ENCODE measurements around the gene PRMT7.

The PRMT7 gene

GRCh38 chr16:68310774-68311511, at the start of gene PRMT7, which contains the start of gene SLC7A6OS:
Gene PRMT7, plus strand, starts transcription at chr16:68311019. Its CDS starts 4,961 bp downstream, at chr16:68315980.
Gene SLC7A6OS, minus strand, starts transcription at chr16:68310946. Its CDS starts 20 bp downstream, at chr16:68310926.
- peak within 1 kb of the TSS; percentile 61 to 98 (median 91) for H3K4me3 ChIP-seq
- peak within 1 kb of the TSS; percentile 62 to 94 (median 87) for H3K27ac ChIP-seq

DNA sequence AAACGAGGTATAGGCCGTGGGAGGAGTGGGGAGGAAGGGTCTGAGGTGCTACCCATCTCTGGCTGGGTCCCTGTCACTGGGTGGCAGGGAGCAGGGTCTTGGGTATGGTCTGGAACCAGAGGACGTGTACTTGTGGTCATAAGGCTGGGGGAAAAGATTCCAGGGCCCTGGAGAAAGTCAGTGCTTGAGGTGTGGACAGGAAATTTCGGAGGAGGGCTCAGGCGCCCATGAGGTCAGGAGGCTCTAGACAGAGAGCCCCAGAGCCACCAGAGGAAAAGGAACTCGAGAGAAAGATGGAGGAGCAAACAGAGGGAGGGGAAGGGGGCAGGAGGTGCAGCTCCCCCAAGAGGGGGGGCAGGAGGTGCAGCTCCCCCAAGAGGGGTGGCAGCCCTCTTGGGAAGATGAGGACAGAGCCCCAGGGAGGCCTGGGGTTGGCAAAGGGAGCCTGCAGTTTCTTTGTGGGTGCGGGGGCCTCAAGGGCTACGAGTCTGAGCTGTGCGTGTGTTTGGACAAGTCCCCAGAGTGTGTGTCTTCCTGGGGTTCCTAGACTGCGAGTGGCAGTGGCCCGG, 47.2 kb upstream of the PRMT7 start:
- Histone ChIP-seq H3K4me3 (peak overlapping the region; percentile 73 to 86 (median 80)), H3K27ac (peak overlapping the region; percentile 82 to 99 (median 94))

GRCh38 chr16:68264128-68265077, 46.4 kb upstream of the PRMT7 start, which contains the start of gene SLC7A6:
Gene SLC7A6, plus strand, starts transcription at chr16:68264526. Its CDS starts 10,201 bp downstream, at chr16:68274727.
- H3K27ac ChIP-seq, result peak within 1 kb of the TSS; percentile 82 to 99 (median 94)
- H3K4me3 ChIP-seq, result peak within 1 kb of the TSS; percentile 73 to 86 (median 80)

DNA sequence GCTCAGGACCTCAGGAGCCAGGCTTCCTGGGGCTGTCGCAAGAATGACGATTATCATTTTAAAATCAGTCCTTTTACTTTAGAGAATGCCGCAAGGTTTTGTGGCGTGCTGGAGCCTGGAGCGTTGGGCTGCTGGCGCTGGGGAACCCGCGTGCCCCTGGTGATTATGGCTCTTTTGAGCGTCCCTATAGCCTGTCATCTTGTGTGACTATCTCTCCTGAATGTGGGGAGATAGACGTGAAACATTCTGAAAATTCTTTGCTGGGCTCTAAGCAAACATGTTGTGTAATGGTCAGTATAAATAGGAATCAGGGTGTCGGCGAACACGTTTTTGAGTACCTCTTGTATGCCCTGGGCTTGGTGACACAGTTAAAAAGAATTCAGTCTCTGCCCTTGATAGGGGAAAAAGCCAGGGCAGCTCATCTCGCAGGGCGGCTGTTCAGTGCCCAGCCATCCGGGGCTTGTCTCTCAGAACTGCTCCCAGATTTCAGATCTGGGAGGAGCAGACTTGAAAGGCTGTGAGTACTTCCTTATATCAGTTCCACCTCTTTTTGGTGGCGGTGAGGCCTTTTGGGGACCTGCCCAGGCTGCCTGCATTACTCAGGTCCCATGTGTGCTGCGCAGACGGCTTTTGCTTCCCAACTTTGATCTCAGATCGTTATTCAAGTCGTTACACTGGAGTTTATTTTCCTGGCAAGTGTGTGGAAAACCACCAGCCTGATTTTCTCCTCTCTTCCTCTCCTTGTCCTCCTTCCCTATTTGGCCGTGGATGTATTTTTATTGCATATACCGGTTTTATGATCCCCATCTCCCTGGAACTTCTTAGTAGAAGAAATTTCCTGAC, 45.5 kb upstream of the PRMT7 start:
- Histone ChIP-seq H3K27ac (peak overlapping the region; percentile 82 to 99 (median 94)), H3K4me3 (peak overlapping the region; percentile 73 to 86 (median 80))

DNA sequence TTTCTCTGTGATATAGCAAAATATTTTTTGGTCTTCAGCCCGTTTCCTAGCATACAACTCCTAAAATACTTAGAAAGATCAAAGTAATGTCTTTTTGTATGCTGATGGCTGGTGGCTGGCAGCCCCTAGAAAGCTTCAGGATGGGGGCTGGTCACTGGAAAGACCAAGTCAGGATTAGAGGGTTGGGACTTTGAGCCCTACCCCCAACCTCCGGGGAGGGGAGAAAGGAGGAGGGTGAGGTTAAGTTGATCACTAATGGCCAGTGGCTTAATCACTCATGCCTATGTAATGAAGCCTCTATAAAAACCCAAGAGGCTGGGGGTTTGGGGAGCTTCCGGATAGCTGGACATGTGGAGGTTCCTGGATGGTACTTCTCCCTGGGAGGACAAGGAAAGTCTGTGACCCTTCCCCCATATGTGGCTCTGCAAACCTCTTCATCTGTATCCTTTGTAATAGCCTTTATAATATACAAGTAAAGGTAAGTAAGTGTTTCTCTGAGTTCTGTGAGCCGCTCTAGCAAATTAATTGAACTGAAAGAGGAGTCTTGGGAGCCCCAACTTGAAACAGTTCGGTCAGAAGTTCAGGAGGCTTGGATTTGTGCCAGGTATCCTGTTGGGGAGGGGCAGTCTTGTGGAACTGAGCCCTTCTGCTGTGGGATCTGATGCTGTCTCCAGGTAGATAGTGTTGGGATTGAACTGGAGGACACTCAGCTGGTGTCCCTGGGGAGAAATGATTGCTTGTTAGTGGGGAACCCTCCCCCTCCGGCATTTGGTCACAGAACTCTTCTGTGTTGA, 43.0 kb upstream of the PRMT7 start:
- H3K27ac ChIP-seq, result peak overlapping the region in 3 of 21 experiments; percentile 5 to 20 (median 6)
- H3K4me3 ChIP-seq, result no peak overlapping the region

DNA sequence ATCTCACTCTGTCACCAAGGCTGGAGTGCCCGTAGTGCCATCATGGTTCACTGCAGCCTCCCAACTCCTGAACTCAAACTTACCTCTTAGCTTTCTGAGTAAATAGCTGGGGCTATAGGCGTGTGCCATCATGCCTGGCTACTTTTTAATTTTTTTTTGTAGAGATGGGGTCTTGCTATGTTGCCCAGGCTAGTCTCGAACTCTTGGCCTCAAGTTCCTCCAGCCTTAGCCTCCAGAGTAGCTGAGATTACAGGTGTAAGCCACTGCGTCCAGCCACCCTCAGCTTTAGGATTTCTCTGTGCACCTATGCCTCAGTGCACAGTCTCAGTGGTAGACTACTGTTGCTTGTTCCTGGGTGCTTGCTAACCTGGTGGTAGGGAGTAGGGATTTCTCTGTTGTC, 41.0 kb upstream of the PRMT7 start:
- no peak overlapping the region for H3K4me3 ChIP-seq
- peak overlapping the region in 4 of 21 experiments; percentile 11 to 26 (median 20) for H3K27ac ChIP-seq

DNA sequence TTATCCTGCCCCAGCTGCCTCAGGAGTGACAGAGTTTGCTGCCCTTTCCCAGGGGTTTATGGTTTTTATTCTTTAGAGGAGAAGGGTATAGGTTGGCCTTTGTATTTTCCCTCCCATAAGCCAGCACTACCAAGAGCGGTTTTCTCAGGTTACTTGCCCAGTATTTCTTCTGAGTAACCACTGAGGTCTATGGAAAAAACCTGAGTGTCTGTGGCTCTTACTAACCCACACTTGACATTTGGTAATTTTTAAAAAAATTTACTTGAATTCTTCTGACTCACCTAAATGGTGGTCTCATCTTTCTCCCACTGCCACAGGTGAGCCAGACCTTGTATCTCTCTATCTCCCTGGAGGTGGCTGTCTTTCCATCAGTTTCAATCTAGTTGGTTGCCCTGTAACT, 40.5 kb upstream of the PRMT7 start:
- H3K4me3 ChIP-seq, result no peak overlapping the region
- H3K27ac ChIP-seq, result peak overlapping the region in 3 of 21 experiments; percentile 16 to 26 (median 24)

GRCh38 chr16:68272507-68273209, 38.2 kb upstream of the PRMT7 start:
- H3K4me3 ChIP-seq, result no peak overlapping the region

GRCh38 chr16:68273459-68273858, 37.4 kb upstream of the PRMT7 start:
- H3K27ac ChIP-seq, result peak overlapping the region in 9 of 21 experiments; percentile 0 to 84 (median 63)

More at GRCh38 chr16:68272507-68273209, 38.2 kb upstream of the PRMT7 start:
- peak overlapping the region in 10 of 21 experiments; percentile 0 to 84 (median 60) for H3K27ac ChIP-seq

GRCh38 chr16:68273896-68274295, 36.9 kb upstream of the PRMT7 start:
- no peak overlapping the region for H3K4me3 ChIP-seq

More at GRCh38 chr16:68273459-68273858, 37.4 kb upstream of the PRMT7 start:
- no peak overlapping the region for H3K4me3 ChIP-seq

DNA sequence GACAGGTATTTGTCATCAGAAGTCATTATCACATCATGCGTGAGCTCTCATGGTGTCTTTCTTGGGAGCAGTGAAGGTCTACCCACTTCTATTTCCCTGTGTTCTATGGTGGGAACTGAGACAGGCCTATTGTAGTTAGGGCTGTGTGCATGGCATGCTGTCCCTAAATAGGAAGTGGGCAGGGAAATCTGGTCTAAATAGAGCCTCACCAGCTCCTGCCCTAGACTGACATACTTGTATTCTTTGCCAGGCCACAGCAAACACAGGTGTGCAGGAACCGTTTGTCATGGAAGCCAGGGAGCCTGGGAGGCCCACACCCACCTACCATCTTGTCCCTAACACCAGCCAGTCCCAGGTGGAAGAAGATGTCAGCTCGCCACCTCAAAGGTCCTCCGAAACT, 36.4 kb upstream of the PRMT7 start:
- Histone ChIP-seq H3K27ac (peak overlapping the region in 11 of 21 experiments; percentile 6 to 84 (median 62)), H3K4me3 (no peak overlapping the region)

More at GRCh38 chr16:68273896-68274295, 36.9 kb upstream of the PRMT7 start:
- H3K27ac ChIP-seq, result peak overlapping the region in 9 of 21 experiments; percentile 14 to 84 (median 63)

DNA sequence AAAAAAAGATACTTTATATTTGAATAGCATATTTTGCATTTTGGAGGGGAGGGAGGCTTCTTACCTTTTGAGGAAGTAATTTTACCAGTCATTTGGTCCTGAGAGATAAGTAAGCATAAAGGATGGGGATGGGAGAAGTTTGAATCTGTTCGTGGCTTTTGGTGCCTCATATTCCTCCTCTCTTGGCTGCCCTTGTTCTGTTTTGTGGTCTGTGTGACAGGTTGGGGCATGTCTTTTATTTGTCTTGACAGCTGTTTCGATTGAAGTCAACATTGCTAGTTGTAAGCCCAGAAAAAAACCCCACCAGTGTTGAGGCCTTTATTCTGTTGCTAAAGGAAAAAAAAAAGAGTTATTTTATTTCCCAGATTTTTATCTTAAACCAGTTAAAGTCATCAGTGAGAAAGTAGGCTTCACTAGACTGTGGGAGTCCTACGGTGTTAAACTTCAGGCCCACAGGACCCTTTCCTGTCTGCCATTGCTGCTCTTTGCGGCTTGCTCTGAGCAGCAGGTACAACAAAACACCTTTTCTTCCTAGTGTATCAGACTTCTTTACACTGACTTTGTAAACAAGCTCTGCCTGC, 35.1 kb upstream of the PRMT7 start:
- Histone ChIP-seq H3K27ac (peak overlapping the region in 15 of 21 experiments; percentile 18 to 84 (median 64)), H3K4me3 (no peak overlapping the region)

GRCh38 chr16:68276223-68276622, 34.6 kb upstream of the PRMT7 start:
- H3K27ac ChIP-seq, result peak overlapping the region in 16 of 21 experiments; percentile 7 to 84 (median 64)

GRCh38 chr16:68279726-68280558, 30.9 kb upstream of the PRMT7 start:
- Histone ChIP-seq H3K4me3 (no peak overlapping the region), H3K27ac (peak overlapping the region in 4 of 21 experiments; percentile 2 to 34 (median 15))

More at GRCh38 chr16:68276223-68276622, 34.6 kb upstream of the PRMT7 start:
- no peak overlapping the region for H3K4me3 ChIP-seq

- H3K4me3 ChIP-seq, result no peak overlapping the region
- H3K27ac ChIP-seq, result peak overlapping the region in 15 of 21 experiments; percentile 4 to 87 (median 37)
Observed at GRCh38 chr16:68281368-68282063, 29.3 kb upstream of the PRMT7 start.
